MCF 10A (cell line): ENCODE data around the gene PPP1R1C. TPM values are rescaled to one million over a fixed set of nuclear protein-coding genes. Genes with fewer than 3 reads are reported as not detected.

Source experiments
- BruUV-seq: library from RNA; stranded (reverse); fragments of 400-500 nt; replicated peaks from 2 replicates; lab custom pipeline; 2021; lab: Mats Ljungman, UMichigan
- CTCF ChIA-PET: fragments of 300-600 bp; sonication (Branson Sonifier 250); formaldehyde crosslinking; extraction: SDS; loops from one replicate; lab custom pipeline; 2021; ENCODE audit warnings: antibody characterized with exemption, inconsistent platforms; lab: Yijun Ruan, JAX
- POLR2A ChIA-PET: fragments of 300-600, 350-650 bp; sonication (Branson Sonifier 250); formaldehyde crosslinking; extraction: SDS; loops from one replicate; lab custom pipeline; 2020; ENCODE audit warnings: antibody characterized with exemption, inconsistent platforms; lab: Yijun Ruan, JAX
- DNase-seq: peaks from one replicate; pipeline ENCODE4 v3.0.0-alpha.2; 2018; ENCODE audit not compliant: unreplicated experiment
- H3K27ac Mint-ChIP-seq: one replicate; pipeline ENCODE4 v1.8.0; 2022; ENCODE audit warnings: mild to moderate bottlenecking, low read depth, mixed read lengths; ENCODE audit not compliant: unreplicated experiment
- H3K27me3 Mint-ChIP-seq: one replicate; pipeline ENCODE4 v1.8.0; 2022; ENCODE audit warnings: mixed read lengths; ENCODE audit not compliant: insufficient read depth, unreplicated experiment
- H3K36me3 Mint-ChIP-seq: one replicate; pipeline ENCODE4 v1.8.0; 2022; ENCODE audit warnings: mild to moderate bottlenecking, moderate library complexity, mixed read lengths; ENCODE audit not compliant: insufficient read depth, unreplicated experiment
- H3K4me1 Mint-ChIP-seq: one replicate; pipeline ENCODE4 v1.8.0; 2022; ENCODE audit warnings: mixed read lengths; ENCODE audit not compliant: insufficient read depth, unreplicated experiment
- H3K4me3 Mint-ChIP-seq: one replicate; pipeline ENCODE4 v1.8.0; 2022; ENCODE audit warnings: mild to moderate bottlenecking, moderate library complexity, mixed read lengths; ENCODE audit not compliant: unreplicated experiment
- H3K9me3 Mint-ChIP-seq: one replicate; pipeline ENCODE4 v1.8.0; 2022; ENCODE audit warnings: mixed read lengths; ENCODE audit not compliant: unreplicated experiment
- CTCF ChIP-seq: fragments of 200-600 bp; IDR thresholded peaks from one replicate; pipeline ENCODE4 v1.8.0; 2022; ENCODE audit warnings: antibody characterized with exemption, mild to moderate bottlenecking; ENCODE audit not compliant: unreplicated experiment
- intact Hi-C: fragments of 100-400 bp; cut with micrococcal nuclease; formaldehyde crosslinking; loops from 2 replicates; pipeline ENCODE4 v1.14.1; 2022
- total RNA-seq: library from RNA; stranded (reverse); gene quantifications from 2 replicates; pipeline ENCODE4 v1.2.3, GENCODE V29; 2022

Gene PPP1R1C
- total RNA-seq, 1 experiment from 2014 or later, result not detected

DNA sequence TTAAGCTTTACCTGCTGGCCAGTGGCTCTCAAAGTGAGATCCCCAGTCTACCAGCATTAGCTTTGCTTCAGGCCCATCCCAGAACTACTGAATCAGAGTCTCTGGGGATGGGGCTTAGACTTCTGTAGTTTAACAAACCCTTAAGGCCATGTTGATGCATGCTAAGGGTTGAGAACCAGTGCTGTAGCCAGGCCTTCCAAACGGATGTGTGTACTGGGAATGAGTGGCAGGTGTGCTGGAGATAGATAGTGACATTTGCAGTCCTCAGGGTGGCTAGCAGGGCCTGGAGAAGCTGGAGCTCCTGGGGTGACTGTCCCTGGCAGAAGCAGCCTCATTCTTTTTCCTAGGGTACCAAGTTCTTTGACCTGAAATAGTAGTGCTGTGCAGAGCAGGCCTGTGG is 148.5 kb downstream of the PPP1R1C start:
- H3K9me3 Mint-ChIP-seq, result no peaks in the 10 kb centered on the region
- intact Hi-C loops, result no loop called here
- no peak overlapping the region for H3K4me3 Mint-ChIP-seq
- H3K36me3 Mint-ChIP-seq, result no peaks in the 10 kb centered on the region
- no peaks in the 10 kb centered on the region for H3K27me3 Mint-ChIP-seq
- H3K4me1 Mint-ChIP-seq, result peaks cover 5% of the 10 kb centered on the region
- POLR2A ChIA-PET, result no interaction called here
- no peak overlapping the region for H3K27ac Mint-ChIP-seq
- no peak for DNase-seq
- TF ChIP-seq CTCF, result no peak
- CTCF ChIA-PET, result interaction anchor here (1.0 kb wide), 1 partner anchor 21 kb away, joined by 3 read pairs; no protein-coding TSS in a partner anchor
- BruUV-seq, result no TSS peak

DNA sequence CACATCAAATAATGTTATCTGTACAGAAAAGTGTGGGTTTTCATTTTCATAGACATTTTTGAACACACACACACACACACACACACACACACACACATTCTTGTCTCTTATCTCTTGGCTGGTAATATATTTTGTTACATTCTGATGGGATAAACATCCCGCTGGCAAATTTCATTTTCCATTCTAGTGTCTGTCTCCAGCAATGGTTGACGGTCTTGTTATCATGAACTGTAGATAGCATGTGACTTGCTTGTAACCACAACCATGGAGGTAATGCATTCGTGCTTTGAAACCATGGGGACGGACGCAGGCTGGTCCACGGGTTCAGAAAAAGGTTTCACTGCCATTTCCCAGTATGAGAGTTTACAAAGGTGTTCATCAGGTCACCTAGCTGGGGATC is 156.4 kb downstream of the PPP1R1C start:
- H3K4me3 Mint-ChIP-seq, result no peak overlapping the region
- CTCF ChIA-PET, result no interaction called here
- POLR2A ChIA-PET, result interaction anchor here (1.0 kb wide), 1 partner anchor 27 kb away, joined by 3 read pairs; no protein-coding TSS in a partner anchor

DNA sequence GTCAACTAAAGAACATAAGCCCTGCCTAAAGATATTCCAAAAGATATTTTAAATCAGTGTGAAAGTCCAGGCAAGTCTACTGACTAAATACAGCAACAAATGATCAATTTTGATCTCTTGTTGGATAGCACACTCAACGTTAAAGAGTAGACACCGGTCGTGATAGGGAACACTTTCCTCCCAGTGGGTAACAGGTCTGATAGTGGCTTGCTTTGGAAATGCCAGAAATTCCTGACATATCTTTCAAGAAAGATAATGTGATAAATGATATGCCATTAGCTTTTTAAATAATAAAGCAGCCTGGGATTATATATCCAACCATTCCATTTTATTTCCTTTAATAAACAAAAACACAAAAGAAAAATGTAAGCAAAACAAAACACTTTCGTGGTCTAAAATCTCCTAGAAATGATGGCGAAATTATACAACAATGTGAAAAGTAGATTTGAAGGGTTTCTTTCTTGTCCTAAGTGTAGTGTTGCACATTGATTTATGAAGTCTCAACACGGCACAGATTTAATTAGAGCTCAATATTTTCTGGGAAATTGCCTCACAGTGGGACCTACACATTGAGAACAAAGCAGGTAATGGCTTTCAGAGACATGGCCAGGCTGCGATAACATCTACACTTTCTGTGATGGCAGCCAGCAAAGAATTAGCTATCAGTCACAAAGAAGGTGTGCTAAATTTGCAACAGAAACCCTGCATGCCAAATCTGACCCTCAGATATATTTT is 158.6 kb downstream of the PPP1R1C start:
- CTCF ChIA-PET, result interaction anchor here (1.1 kb wide), 1 partner anchor 402 kb away, joined by 3 read pairs; no protein-coding TSS in a partner anchor
- TF ChIP-seq CTCF, result no peak
- no TSS peak for BruUV-seq
- Mint-ChIP-seq H3K4me1 (no peaks in the 10 kb centered on the region), H3K36me3 (peaks cover 9% of the 10 kb centered on the region), H3K27me3 (no peaks in the 10 kb centered on the region), H3K27ac (no peak overlapping the region), H3K9me3 (no peaks in the 10 kb centered on the region), H3K4me3 (no peak overlapping the region)
- intact Hi-C loops, result no loop called here
- POLR2A ChIA-PET, result no interaction called here
- DNase-seq, result no peak

More for the DNA sequence above, 156.4 kb downstream of the PPP1R1C start:
- Mint-ChIP-seq H3K27ac (no peak overlapping the region), H3K9me3 (no peaks in the 10 kb centered on the region), H3K27me3 (no peaks in the 10 kb centered on the region), H3K36me3 (peaks cover 9% of the 10 kb centered on the region), H3K4me1 (no peaks in the 10 kb centered on the region)
- no TSS peak for BruUV-seq
- no peak for DNase-seq
- intact Hi-C loops, result no loop called here
- no peak for TF ChIP-seq CTCF

GRCh38 chr2:182144776-182145165 is 159.1 kb downstream of the PPP1R1C start:
- H3K4me1 Mint-ChIP-seq, result no peaks in the 10 kb centered on the region
- DNase-seq, result no peak
- CTCF ChIA-PET, result interaction anchor here (0.7 to 1.1 kb wide), 3 partner anchors 42 to 403 kb away, joined by 3 read pairs; no protein-coding TSS in a partner anchor
- no peaks in the 10 kb centered on the region for H3K9me3 Mint-ChIP-seq
- H3K36me3 Mint-ChIP-seq, result peaks cover 9% of the 10 kb centered on the region
- TF ChIP-seq CTCF, result no peak
- no TSS peak for BruUV-seq
- no peak overlapping the region for H3K4me3 Mint-ChIP-seq
- no peak overlapping the region for H3K27ac Mint-ChIP-seq
- H3K27me3 Mint-ChIP-seq, result no peaks in the 10 kb centered on the region
- POLR2A ChIA-PET, result no interaction called here
- intact Hi-C loops, result no loop called here
